ENCODE measurements around the gene ADCY3.

Gene ADCY3

DNA sequence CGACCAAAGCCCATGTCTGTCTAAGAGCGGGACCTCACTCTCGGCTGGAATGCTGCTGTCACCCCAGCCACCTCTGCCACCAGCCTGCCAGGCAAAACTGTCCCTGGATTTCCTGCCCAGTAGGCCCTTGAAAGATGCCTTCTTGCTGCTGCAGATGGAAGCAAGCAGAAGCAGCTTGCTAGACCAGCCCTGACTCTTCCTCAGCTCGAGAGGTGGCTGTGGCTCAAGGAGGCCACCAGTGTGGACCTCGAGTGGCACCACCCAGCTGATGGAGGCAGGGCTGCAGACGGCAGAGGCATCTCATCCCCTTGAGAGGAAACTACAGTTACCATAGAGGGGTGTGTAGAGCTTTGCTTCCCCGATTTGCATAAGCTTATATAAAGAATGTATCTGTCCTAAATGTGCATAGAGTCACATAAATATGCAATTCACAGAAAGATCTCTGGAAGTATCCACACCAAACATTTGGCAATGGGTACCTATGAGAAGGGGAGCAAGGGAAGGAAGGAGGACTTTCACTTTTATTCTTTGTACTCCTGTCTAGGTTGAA, 20.6 kb downstream of the ADCY3 start:
- no peak for DNase-seq

DNA sequence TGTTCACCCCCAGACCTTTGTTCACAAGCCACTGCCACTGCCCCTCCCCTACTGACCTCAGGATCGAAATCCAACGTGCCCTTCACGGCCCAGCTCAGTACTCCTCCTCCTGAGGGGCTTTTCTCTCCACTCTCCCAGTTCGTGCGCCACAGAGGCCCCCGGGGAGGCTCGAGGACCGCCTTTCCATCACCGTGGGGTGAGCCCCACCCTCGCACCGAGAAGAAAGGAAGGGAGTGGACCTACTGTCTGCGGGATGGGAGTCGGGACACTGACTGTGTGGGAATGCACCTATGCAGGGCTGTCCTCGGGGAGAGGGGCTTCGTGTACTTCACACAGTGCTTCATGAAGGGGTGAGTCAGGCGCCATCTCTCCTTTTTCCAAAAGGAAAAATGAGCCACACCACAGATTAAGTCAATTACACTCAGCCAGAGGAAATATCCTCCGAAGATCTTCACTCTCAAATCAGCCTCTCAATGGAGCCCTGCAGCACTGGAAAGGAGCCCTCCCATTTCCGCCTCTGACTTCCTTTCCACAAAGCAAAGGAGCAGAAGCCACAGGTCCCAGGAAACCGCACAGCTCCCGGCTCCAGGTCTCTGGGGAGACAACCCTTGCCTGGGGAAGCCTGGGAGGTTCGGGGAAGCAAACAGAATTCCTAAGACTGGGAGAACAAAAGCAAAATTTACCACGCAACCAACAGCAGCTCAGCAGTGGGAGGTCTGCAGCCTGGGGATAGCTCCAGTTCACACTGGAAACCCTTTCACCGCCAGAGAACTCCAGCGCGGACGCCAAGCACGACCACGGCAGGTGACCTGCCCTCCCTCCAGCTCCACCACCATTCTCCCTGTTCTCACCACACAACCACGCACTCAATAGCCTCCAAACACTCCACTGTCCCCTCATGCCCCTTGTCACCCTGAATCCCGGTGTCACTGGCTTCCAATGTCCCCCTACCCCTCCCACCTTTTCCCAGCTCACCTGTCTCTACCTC, 21.6 kb downstream of the ADCY3 start:
- DNase-seq = no peak

DNA sequence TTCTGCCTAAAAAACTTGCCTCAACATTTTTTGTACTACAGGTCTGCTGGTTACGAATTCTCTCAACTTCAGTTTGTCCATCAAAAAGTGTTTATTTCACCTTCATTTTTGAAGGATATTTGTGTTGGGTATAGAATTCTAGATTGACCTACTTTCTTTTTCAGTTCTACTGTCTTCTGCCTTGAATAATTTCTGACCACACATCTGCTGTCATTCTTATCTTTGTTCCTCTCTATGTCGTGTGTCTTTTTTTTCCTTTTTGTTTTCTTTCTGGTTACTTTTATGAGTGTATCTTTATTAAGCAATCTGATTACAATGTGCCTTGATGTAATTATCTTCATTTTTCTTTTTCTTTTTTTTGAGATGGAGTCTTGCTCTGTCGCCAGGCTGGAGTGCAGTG, 25.3 kb downstream of the ADCY3 start:
- DNase-seq = no peak

DNA sequence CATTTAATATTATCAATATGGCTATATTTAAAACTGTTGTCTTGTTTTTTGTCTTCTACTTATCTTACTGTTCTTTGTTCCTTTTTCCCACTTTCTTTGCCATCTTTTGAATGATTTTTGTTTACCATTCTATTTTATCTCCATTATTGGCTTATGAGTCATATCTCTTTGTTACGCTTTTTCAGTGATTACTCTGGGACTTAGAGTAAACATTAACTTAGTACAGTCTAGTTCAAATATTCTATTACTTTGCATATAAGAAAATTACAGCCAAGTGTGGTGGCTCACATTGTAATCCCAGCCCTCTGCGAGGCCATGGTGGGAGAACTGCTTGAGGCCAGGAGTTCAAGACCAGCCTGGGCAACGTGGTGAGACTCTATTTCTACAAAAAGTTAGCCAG, 26.1 kb downstream of the ADCY3 start:
- no peak for DNase-seq

DNA sequence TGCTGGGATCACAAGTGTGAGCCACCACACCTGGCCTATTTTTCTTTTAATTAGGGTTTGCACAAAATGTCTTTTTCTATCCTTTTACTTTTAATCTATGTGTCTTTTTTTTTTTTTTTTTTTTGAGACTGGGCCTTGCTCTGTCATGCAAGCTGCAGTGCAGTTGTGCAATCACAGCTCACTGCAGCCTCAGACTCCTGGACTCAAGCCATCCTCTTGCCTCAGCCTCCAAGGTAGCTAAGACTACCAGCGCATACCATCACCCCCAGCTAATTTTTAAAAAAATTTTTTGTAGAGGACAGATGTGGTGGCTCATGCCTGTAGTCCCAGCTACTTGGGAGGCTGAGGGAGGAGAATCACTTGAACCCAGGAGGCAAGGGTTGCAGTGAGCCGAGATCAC, 27.1 kb downstream of the ADCY3 start:
- no peak for DNase-seq

DNA sequence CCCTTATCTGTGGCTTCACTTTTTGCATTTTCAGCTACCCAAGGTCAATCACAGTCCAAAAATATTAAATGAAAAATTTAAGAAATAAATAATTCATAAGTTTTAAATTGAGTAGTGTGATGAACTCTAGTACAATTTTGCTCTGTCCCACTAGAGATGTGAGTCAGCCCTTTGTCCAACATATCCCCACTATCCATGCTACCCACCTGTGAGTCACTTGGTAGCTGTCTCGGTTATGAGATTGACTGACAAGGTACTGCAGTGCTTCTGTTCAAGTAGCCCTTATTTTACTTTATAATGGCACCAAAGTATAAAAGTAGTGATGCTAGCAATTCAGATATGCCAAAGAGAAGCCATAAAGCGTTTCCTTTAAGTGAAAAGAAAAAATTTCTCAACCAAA, 28.8 kb downstream of the ADCY3 start:
- no peak for DNase-seq

DNA sequence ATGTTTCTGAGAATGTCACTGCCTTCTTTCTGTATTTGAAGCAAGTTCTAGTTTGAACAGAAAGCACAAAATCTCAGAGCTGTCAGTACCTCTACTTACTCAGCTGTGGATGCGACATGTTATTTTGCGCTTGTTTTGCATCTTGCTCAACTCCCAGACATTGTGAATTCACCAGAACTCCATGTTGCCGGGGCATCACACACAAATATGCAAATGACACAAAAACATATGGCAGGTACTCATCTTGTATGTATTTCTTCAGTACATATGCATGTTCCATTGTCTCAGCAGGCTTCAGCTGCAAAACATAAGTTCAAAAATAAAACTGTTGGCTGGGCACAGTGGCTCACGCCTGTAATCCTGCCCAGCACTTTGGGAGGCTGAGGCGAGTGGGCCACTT, 30.8 kb downstream of the ADCY3 start:
- DNase-seq = no peak

DNA sequence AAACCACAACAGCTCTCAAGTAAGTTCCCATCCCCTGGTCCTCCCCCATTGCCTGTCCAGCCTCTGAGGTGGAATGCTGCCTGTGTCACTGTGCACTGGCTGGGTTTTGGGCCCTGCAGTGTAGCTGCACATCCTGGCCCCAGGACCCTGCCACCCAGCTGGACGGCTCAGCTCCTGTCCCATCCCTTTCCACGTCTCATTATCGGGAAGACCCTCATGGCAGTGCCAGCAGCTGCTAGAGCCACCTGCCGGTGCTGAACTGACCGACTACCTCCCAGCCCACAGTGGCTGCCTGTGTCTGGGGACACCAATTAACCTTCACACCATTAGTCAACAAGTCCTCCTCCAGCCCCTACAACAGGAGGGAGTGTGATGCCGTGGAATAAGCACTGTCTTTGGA, 31.9 kb downstream of the ADCY3 start:
- DNase-seq = no peak

DNA sequence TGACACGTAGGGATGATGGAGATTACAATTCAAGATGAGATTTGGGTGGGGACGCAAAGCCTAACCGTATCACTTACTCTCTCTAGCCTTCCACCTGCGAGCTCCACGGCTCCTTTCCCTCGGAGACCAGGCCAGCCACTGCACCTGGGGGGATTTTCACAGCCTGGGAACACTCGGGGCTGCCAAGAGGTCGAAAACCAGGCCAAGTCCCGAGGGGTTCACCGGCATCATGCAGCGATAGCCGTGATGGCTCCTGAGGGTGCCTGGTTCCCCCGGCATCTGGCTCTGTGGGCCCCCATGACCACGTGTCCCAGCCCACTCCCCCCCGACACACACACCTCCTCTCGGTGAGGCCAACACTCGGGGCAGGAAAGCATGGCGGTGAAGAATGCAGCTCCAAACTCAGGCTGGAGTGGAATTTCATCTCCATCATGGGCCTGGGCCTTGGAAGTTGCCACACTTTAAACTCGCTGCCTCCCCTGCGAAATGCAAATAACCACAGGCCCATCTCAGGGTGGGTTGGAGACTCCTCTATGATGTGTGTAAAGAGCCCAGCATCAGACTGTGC, 32.6 kb downstream of the ADCY3 start:
- DNase-seq = no peak

DNA sequence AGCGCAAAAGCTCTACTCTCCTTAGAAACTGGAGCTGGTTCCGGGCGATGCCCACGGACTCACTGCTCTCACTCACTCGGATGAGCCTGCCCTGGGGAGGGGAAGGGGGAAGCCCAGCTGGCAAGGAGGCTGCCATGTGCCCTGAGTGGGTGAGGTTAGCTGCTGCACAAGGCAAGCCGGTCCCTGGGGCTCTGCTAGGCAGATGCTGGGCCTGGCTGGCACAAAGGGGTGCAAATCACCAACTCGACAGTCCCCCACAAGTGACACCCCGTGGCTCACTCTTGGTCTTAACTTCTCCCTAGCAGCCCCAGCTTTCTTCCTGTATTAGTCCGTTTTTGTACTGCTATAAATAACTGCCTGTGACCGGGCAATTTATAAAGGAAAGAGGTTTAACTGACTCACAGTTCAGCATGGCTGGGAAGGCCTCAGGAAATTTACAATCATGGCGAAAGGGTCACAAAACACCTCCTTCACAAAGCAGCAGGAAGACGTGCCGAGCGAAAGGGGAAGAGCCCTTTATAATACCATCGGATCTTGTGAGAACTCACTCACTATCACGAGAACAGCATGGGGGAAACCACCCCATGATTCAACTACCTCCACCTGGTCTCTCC, 33.2 kb downstream of the ADCY3 start:
- DNase-seq = no peak

DNA sequence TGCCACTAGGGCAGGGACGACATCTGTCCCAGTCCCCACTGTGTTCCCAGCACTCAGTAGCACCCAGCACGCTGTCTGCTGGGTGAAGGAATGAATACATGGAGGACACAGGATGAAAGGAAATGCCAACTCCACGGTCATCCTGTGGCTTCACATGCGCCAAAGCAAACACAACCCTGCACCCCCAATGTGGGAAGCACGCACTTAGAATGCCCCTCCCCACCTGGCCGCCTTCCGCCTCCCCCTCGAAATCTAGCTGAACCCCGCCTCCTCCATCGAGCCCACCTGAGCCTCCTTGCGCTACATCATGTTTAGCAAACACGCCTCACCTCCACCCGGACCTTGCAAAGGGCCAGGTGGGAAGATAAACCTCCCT, 33.9 kb downstream of the ADCY3 start:
- DNase-seq = no peak

DNA sequence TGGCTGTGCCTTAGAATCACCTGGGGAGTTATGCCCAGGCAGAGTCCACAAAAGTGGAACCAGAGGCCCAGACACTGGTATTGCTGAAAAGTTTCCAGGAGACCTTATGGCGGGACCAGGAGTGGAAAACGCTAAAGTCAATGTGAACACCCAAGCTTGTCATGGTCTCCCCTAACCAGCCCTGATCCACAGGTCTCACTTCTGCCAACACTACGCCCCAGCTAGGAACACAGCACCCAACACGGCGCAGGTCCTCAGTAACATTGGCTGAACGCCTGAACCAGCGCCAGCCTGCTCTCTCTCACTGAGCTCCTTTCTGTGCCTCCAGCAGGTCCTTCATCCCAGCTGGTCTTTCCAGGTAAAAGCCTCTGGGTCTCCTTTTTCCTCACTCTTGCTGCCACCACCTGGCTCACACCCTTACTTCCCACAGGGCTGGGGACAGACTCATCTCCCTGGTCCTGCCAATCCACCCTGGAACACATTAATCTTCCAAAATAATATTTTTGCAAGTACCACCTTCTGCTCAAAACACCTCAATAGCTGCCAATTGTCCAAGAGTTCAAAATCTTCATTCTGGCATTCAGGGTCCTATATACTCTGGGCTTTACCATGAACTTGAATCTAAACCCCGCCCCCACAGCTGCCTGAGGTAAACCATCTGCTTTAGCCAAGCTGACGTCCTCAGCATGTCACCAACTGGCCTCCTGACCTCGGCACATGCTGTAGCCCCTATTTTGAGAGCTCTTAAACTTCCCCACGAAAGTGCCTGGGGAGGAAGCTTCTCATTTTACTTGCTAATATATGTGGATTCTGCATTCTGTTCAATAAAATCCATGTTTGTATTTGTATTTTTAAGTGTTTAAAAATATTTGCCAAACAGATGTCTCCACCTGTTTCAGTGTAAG, 34.6 kb downstream of the ADCY3 start:
- no peak for DNase-seq

DNA sequence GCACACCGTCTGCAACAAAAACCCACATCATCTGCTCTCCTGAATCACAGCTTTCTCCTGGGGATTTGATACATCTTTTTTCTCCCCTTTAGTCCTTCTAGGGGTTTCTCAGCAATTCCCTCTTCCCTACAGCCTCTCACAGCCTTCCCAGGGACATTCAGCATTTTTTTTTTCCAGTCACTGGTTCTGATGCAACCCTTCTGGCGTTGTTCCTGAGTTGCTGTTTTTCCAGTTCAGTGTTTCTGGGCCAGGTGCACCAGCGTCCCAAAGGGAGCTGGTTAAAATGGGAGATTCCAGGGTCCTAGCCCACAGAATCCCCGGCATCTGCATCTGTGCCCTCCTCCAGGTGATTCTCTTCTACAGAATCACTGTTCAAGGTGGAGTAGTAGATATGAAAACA, 36.1 kb downstream of the ADCY3 start:
- DNase-seq = no peak

DNA sequence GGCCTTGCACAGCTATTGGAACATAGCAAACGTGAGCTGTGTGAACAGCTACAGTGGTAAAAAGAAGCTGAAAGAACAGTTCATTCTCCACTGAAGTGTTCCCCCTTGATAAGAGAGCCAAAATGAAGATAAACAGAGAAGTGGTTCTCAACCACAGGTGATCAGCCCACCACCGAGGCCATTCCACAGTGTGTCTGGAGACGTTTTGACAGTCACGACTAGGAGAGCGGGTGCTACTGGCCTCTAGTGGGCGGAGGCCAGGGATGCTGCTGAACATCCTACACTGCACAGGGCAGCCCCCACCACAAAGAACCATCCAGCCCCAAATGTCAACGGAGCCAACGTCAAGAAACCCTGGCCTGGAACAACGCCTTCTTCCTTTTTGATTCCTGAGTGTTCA, 38.4 kb downstream of the ADCY3 start:
- DNase-seq = peak; percentile 10

DNA sequence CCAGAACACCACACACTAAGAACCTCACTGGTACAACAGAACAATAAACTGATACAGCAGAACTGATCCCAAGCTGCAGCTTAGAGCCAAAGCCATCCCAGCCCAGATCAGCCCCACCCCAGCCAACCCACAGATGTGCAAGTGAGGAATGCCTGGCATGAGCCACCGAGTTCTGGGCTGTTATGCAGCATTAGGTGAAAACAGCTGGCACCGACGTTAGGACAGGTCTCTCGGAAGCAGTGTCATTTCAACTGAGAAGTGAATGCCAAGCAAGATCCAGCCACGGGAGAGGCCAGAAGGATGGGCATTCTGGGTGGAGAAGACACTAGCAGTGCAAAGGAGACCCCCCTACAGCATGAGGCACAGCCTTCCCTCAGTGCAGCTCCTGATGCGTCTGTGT, 38.9 kb downstream of the ADCY3 start:
- no peak for DNase-seq

DNA sequence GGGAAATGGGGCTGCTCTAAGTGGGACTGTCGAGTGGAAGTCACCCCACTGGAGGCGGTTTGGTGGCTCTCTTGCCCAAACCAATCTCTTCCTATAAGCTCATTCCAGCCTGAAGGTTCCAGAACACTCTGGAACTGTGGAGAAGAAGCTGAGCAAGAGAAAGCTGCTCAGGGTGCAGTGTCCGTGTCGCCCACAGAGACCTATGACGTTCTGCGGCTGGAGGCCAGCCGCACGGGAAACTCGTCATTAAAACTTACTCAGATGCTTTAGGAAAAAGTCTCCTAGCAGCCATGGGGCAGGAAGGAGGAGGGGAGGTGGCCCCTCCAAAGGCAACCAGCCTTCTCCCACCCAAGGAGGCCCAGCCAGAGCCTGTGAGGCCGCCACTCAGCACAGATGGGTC, 41.7 kb downstream of the ADCY3 start:
- DNase-seq = no peak

DNA sequence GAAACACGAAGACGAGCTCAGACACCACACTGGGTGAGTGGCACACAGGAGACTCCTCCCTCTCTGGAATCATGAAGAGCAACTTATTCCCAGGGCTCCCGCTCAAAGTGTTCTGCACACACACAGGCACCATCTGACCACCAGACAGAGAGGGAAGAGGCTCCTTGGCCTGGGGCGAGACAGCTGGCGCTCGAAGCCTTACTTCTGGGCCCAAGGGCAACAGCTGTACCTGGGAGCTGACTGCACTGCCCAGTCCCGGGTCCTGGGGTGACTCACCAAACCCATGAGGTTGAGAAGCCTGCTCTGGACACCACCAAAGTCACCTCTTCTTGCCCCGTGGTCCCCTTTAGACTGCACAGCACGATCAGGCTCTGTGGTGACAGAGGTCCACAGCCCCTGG, 42.4 kb downstream of the ADCY3 start:
- no peak for DNase-seq

DNA sequence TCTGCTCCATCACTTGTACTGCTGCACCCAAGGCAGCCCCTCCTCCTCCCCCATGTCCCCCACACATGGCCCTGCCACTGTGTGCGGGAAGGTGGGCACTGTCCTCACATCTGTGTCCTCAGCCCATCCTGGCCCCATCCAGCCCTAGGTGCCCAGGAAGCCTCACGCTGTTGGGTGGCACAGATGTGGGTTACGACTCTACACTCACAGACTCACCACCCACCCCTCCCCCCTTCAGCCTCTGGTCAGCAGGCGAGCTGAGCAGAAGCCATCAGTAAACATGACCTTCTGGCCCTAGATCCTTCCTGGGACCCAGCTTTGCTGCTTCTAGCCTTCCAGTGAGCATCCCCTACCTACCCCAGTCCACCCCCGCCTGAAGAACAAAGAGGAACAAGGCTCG, 43.0 kb downstream of the ADCY3 start:
- DNase-seq = no peak

DNA sequence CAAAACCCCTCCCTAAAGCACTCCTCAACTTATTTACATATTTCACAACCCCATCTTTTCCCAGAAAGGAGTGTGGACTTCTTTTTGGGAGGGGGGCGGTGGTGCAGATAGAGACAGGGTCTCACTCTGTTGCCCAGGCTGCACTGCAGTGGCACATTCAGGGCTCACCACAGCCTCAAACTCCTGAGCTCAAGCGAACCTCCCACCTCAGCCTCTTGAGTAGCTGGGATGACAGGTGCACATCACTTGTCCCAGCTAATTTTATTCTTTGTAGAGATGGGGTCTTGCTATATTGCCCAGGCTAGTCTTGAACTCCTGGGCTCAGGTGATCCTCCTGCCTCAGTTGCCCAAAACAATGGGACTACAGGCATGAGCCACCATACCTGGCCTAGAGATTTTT, 44.1 kb downstream of the ADCY3 start:
- no peak for DNase-seq

DNA sequence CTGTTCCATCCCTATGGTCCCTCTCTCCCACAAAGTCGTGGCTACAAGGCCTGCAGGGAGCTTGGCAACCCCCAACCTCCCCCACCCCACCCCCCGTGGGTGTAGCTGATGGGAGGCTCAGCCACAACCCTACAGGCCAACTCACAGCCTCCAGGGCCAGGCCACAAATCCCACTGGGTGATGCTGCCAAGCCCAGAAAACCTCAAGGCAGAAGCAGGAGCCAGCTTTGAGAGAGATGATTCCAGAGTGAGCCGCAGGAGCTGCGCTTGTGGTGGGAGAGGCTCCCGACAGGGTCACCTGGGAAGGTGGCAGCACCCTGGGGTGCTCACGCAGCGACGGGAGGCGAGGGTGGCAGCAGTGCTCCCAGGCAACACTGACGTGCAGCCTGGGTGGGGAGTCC, 44.8 kb downstream of the ADCY3 start:
- DNase-seq = no peak

DNA sequence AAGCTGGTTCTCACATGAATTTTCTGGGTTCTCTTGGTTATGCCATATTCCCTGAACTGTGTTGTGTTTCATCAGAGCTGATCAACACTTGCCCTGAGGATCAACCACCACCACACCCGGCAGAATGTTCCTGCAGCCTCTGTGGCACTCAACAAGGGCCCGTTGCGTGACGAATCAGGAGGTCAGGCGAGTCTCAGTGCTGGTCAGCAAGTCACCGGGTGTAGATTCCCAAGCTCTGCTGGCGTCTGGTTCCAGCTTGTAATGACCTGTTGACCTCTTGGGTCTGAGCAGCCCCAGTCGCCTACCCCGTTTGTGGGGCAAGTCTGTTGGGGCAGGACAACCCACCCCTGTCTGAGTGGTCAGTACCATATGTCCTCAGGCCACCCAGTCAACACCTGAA, 46.0 kb downstream of the ADCY3 start:
- DNase-seq = no peak

DNA sequence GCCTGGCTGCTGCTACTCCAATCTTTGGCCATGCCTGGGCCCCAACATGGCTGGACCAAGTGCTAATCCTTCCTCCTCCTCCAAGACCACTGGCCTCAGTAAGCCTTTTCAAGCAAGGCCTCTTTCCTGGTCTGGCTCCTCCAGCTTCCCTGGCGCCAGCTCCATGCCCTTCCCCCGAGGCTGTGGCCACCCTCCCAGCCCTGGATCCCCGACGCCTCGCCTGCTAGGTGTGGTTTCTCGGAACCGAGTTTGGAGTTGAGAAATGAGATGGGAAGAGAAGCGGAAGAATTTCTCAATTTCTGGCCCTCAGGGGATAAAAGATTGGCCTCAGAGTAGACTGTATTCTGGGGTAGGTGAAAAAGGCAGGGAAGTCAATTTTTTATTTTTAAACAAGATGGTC, 46.4 kb downstream of the ADCY3 start:
- DNase-seq = no peak
